ENCODE measurements around the gene FBXO24.

DNA sequence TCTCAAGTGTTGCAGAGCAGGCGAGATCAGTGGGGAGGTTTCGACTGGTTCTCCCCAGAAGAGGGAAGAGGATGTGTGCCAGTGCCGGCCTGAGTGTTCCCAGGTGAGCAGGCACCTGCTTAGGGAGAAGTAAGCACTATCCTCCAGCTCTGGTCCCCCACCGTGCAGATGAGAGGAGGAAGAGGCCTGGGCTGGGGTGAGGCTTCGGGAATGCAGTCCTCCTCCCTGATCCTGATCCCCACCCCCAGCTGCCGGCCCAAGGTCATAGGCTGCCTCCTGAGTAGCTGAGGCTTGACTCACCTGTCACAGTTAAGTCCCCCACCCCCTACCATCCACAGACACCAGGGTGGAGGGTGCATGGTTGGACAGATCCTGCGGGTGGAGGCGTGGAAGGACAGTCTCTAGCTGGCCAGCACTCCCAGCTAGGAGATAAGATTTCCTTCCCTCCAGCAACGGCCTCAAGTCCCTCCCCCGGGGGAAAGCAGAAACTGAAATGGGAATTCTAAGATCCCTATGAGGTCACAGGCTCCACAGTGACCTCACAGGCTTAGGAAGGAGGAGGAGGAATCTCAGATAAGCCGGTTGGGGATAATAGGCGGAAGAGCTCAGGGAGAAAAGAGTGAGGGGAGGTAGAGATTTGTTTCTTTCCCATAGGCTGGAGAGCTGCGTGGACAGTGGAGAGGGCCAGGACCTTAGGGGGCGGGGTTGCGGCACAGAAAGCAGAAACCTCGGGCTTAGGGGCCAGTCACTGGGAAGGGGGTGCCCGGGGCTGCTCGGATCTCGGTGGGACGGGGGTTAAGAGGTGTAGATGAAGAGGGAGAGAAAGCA, 1.2 kb upstream of the FBXO24 start:
- TF ChIP-seq, protein P1, sequence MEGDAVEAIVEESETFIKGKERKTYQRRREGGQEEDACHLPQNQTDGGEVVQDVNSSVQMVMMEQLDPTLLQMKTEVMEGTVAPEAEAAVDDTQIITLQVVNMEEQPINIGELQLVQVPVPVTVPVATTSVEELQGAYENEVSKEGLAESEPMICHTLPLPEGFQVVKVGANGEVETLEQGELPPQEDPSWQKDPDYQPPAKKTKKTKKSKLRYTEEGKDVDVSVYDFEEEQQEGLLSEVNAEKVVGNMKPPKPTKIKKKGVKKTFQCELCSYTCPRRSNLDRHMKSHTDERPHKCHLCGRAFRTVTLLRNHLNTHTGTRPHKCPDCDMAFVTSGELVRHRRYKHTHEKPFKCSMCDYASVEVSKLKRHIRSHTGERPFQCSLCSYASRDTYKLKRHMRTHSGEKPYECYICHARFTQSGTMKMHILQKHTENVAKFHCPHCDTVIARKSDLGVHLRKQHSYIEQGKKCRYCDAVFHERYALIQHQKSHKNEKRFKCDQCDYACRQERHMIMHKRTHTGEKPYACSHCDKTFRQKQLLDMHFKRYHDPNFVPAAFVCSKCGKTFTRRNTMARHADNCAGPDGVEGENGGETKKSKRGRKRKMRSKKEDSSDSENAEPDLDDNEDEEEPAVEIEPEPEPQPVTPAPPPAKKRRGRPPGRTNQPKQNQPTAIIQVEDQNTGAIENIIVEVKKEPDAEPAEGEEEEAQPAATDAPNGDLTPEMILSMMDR (IDR thresholded peaks at IDR 0.05), result no peak
- TF ChIP-seq POLR2A (IDR thresholded peaks at IDR 0.05), result no peak
- no peak for TF ChIP-seq EP300 (IDR thresholded peaks at IDR 0.05)
